ENCODE measurements around the gene HSPBP1. TPM values are rescaled to one million over a fixed set of nuclear protein-coding genes. Genes with fewer than 3 reads are reported as not detected.

The HSPBP1 gene
- total and polyA plus RNA-seq, 9 of the 15 experiments (the other 6 are each of a cell fraction or from before 2014, with no cell fraction given): 0.83 to 81.3 (median 21.8) TPM

DNA sequence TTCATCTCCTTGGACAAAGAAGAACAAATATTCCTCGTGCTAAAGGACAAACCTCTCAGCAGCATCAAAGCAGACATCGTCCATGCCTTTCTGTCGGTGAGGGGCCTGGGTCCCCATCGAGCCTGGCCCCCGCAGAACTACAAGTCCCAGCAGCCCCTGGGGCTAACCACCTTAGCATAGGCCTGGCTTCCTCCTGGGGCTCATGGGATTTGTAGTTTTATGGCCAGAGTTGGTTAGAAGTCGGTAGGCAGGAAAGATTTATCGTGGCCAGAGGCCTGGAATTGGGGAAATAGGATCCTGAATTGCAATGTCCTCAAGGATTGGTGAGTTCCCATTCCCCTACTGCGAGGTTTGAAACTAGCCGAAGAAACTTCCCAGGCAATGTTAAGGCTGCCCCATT, 25.6 kb upstream of the HSPBP1 start (continued):
- TF ChIP-seq, protein P1, sequence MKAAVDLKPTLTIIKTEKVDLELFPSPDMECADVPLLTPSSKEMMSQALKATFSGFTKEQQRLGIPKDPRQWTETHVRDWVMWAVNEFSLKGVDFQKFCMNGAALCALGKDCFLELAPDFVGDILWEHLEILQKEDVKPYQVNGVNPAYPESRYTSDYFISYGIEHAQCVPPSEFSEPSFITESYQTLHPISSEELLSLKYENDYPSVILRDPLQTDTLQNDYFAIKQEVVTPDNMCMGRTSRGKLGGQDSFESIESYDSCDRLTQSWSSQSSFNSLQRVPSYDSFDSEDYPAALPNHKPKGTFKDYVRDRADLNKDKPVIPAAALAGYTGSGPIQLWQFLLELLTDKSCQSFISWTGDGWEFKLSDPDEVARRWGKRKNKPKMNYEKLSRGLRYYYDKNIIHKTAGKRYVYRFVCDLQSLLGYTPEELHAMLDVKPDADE (conservative IDR thresholded peaks at IDR 0.05; ENCODE audit: control insufficient read depth, low read depth, low read length): peak; percentile 99
- TF ChIP-seq ZBTB8A (IDR thresholded peaks at IDR 0.05; ENCODE audit: partially characterized antibody): no peak
- TF ChIP-seq SREBF1 (IDR thresholded peaks at IDR 0.05; ENCODE audit: borderline replicate concordance, low read depth, low read length): peak; percentile 54; the same call in 1 of the 2 replicates
- TF ChIP-seq, protein P2, sequence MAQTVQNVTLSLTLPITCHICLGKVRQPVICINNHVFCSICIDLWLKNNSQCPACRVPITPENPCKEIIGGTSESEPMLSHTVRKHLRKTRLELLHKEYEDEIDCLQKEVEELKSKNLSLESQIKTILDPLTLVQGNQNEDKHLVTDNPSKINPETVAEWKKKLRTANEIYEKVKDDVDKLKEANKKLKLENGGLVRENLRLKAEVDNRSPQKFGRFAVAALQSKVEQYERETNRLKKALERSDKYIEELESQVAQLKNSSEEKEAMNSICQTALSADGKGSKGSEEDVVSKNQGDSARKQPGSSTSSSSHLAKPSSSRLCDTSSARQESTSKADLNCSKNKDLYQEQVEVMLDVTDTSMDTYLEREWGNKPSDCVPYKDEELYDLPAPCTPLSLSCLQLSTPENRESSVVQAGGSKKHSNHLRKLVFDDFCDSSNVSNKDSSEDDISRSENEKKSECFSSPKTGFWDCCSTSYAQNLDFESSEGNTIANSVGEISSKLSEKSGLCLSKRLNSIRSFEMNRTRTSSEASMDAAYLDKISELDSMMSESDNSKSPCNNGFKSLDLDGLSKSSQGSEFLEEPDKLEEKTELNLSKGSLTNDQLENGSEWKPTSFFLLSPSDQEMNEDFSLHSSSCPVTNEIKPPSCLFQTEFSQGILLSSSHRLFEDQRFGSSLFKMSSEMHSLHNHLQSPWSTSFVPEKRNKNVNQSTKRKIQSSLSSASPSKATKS (CRISPR knock-in tag; IDR thresholded peaks at IDR 0.05): no peak
- no peak for TF ChIP-seq NFATC3 (IDR thresholded peaks at IDR 0.05)
- TF ChIP-seq, protein P3, sequence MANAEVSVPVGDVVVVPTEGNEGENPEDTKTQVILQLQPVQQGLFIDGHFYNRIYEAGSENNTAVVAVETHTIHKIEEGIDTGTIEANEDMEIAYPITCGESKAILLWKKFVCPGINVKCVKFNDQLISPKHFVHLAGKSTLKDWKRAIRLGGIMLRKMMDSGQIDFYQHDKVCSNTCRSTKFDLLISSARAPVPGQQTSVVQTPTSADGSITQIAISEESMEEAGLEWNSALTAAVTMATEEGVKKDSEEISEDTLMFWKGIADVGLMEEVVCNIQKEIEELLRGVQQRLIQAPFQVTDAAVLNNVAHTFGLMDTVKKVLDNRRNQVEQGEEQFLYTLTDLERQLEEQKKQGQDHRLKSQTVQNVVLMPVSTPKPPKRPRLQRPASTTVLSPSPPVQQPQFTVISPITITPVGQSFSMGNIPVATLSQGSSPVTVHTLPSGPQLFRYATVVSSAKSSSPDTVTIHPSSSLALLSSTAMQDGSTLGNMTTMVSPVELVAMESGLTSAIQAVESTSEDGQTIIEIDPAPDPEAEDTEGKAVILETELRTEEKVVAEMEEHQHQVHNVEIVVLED (CRISPR knock-in tag; IDR thresholded peaks at IDR 0.05): peak; percentile 40; the same call in 1 of the 2 replicates
- TF ChIP-seq, protein P4, sequence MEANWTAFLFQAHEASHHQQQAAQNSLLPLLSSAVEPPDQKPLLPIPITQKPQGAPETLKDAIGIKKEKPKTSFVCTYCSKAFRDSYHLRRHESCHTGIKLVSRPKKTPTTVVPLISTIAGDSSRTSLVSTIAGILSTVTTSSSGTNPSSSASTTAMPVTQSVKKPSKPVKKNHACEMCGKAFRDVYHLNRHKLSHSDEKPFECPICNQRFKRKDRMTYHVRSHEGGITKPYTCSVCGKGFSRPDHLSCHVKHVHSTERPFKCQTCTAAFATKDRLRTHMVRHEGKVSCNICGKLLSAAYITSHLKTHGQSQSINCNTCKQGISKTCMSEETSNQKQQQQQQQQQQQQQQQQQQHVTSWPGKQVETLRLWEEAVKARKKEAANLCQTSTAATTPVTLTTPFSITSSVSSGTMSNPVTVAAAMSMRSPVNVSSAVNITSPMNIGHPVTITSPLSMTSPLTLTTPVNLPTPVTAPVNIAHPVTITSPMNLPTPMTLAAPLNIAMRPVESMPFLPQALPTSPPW (CRISPR knock-in tag; IDR thresholded peaks at IDR 0.05): peak; percentile 51; the same call in 1 of the 2 replicates
- no peak for TF ChIP-seq SIN3B (IDR thresholded peaks at IDR 0.05; ENCODE audit: low read depth)
- no peak for TF ChIP-seq ZNF445 (CRISPR knock-in tag; IDR thresholded peaks at IDR 0.05; ENCODE audit: low read depth)
- no peak for TF ChIP-seq SMAD3 (CRISPR knock-in tag; conservative IDR thresholded peaks at IDR 0.05)
- no peak for TF ChIP-seq TAF7 (tag; IDR thresholded peaks at IDR 0.05)
- TF ChIP-seq BHLHE40 (IDR thresholded peaks at IDR 0.05; ENCODE audit: low read length): no peak
- no peak for TF ChIP-seq POLR2B (IDR thresholded peaks at IDR 0.05; ENCODE audit: low read depth, partially characterized antibody)
- TF ChIP-seq L3MBTL2 (IDR thresholded peaks at IDR 0.05): peak; percentile 17; the same call in 1 of the 2 replicates
- 0 out of 2 replicates have a peak, but pooled peaks have one; percentile 15 for TF ChIP-seq CXXC5 (CRISPR knock-in tag; IDR thresholded peaks at IDR 0.05)
- peak; percentile 92; the same call in 1 of the 2 replicates for TF ChIP-seq SMAD2 (IDR thresholded peaks at IDR 0.05; ENCODE audit: low read depth, low read length)
- TF ChIP-seq, protein P5, sequence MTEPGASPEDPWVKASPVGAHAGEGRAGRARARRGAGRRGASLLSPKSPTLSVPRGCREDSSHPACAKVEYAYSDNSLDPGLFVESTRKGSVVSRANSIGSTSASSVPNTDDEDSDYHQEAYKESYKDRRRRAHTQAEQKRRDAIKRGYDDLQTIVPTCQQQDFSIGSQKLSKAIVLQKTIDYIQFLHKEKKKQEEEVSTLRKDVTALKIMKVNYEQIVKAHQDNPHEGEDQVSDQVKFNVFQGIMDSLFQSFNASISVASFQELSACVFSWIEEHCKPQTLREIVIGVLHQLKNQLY (CRISPR knock-in tag; conservative IDR thresholded peaks at IDR 0.05): no peak
- TF ChIP-seq ZNF764 (CRISPR knock-in tag; IDR thresholded peaks at IDR 0.05; ENCODE audit: low read depth): no peak
- peak; percentile 89 for TF ChIP-seq MBD2 (IDR thresholded peaks at IDR 0.05; ENCODE audit: borderline replicate concordance, low read depth)
